Tongue (tissue), 3 donors: ENCODE data around the gene VEGFA. TPM values are rescaled to one million over a fixed set of nuclear protein-coding genes. Genes with fewer than 3 reads are reported as not detected.

Experiments
- DNase-seq: peaks from one replicate; pipeline ENCODE4 v3.0.0-alpha.2; 2015
- small RNA-seq: library from RNA; depleted of rRNA; stranded (forward); fragments of <200 nt; gene quantifications from one replicate; pipeline ENCODE3, GENCODE V24; 2014; ENCODE audit warnings: low replicate concordance
- total RNA-seq: library from RNA; depleted of rRNA; stranded (reverse); fragments of >200 nt; gene quantifications from one replicate; pipeline ENCODE4 v1.2.3, GENCODE V29; 2014

Gene VEGFA
- total RNA-seq, 1 donor from 2014 or later: 170 TPM

GRCh38 chr6:43823879-43824702, 54.1 kb downstream of the VEGFA start:
- DNase-seq: peak; percentile 22

GRCh38 chr6:43824703-43825064, 54.7 kb downstream of the VEGFA start:
- DNase-seq: no peak

GRCh38 chr6:43825187-43826115, 55.4 kb downstream of the VEGFA start:
- no peak for DNase-seq

- DNase-seq: no peak
Observed at GRCh38 chr6:43826730-43827129, 56.7 kb downstream of the VEGFA start.

GRCh38 chr6:43827898-43828297, 57.9 kb downstream of the VEGFA start:
- DNase-seq: no peak

GRCh38 chr6:43828711-43829110, 58.7 kb downstream of the VEGFA start:
- DNase-seq: no peak

- no peak for DNase-seq
Observed at GRCh38 chr6:43829470-43829869, 59.5 kb downstream of the VEGFA start.

GRCh38 chr6:43830775-43831174, 60.8 kb downstream of the VEGFA start:
- no peak for DNase-seq

GRCh38 chr6:43831191-43831590, 61.2 kb downstream of the VEGFA start:
- no peak for DNase-seq

- DNase-seq: no peak
Observed at GRCh38 chr6:43833223-43833995, 63.4 kb downstream of the VEGFA start.

- DNase-seq: no peak
Observed at GRCh38 chr6:43833996-43834390, 64.0 kb downstream of the VEGFA start.

- DNase-seq: no peak
Observed at GRCh38 chr6:43834528-43835155, 64.6 kb downstream of the VEGFA start.

- DNase-seq: no peak
Observed at GRCh38 chr6:43835872-43836419, 65.9 kb downstream of the VEGFA start.

Small RNAs within 50 kb of the gene (small RNA-seq; reads per million reads assigned to genes)
- not detected for gene AL136131.3

Other genes starting within 250 kb of the VEGFA start
- 22.9 TPM for gene XPO5, start 194.2 kb upstream of the VEGFA start, total RNA-seq
- gene POLH, start 194.0 kb upstream of the VEGFA start, total RNA-seq: 12.4 TPM
- gene GTPBP2, start 140.9 kb upstream of the VEGFA start, total RNA-seq: 32.8 TPM
- 90.4 TPM for gene MAD2L1BP, start 134.4 kb upstream of the VEGFA start, total RNA-seq
- 0.41 TPM for gene RSPH9, start 125.2 kb upstream of the VEGFA start, total RNA-seq
- gene MRPS18A, start 82.4 kb upstream of the VEGFA start, total RNA-seq: 31.4 TPM